Erythroblast (primary cell): ENCODE data around the gene TTC3.

ENCODE experiments used
- GATA1 ChIP-seq: IDR thresholded peaks from 2 replicates; pipeline ENCODE4 v1.6.1; 2011; ENCODE audit warnings: low read depth, mild to moderate bottlenecking, control low read depth, low read length, moderate library complexity
- POLR2A ChIP-seq: IDR thresholded peaks from 2 replicates; pipeline ENCODE4 v1.6.1; 2011; ENCODE audit warnings: mild to moderate bottlenecking, low read length

- TF ChIP-seq POLR2A (no peak), GATA1 (no peak)
Measured at GRCh38 chr21:37085726-37086125, 12.7 kb downstream of the TTC3 start.
